GM12878 (cell line): Measurements from ENCODE around the gene ABHD18. TPM values are rescaled to one million over a fixed set of nuclear protein-coding genes. Genes with fewer than 3 reads are reported as not detected.

Experiments
- ATF7 ChIP-seq: fragments of 450-650 bp; IDR thresholded peaks from 2 replicates; pipeline ENCODE4 v1.6.1; 2016; ENCODE audit warnings: low read depth, mild to moderate bottlenecking
- BMI1 ChIP-seq: fragments of 450-650 bp; IDR thresholded peaks from 2 replicates; pipeline ENCODE4 v1.6.1; 2016; ENCODE audit warnings: mild to moderate bottlenecking, moderate library complexity, borderline replicate concordance
- ESRRA ChIP-seq: IDR thresholded peaks from 2 replicates; pipeline ENCODE4 v1.6.1; 2012; ENCODE audit warnings: mild to moderate bottlenecking, low read length, improper control_type of control experiment
- IKZF1 ChIP-seq: fragments of 450-650 bp; conservative IDR thresholded peaks from 2 replicates; pipeline ENCODE4 v1.6.1; 2017; ENCODE audit warnings: antibody characterized with exemption, mild to moderate bottlenecking
- MEF2B ChIP-seq: fragments of 450-650 bp; IDR thresholded peaks from 2 replicates; pipeline ENCODE4 v1.6.1; 2018; ENCODE audit warnings: mild to moderate bottlenecking, moderate library complexity; ENCODE audit not compliant: partially characterized antibody, poor library complexity, severe bottlenecking
- NFYB ChIP-seq: IDR thresholded peaks from 2 replicates; pipeline ENCODE4 v1.6.1; 2011; ENCODE audit warnings: low read depth, mild to moderate bottlenecking, low read length, improper control_type of control experiment, moderate library complexity; ENCODE audit not compliant: insufficient read depth
- PAX5 ChIP-seq: IDR thresholded peaks from 2 replicates; pipeline ENCODE4 v1.6.1; 2011; ENCODE audit warnings: low read depth, low read length, borderline replicate concordance
- POLR2AphosphoS5 ChIP-seq: IDR thresholded peaks from 2 replicates; pipeline ENCODE4 v1.6.1; 2011; ENCODE audit warnings: mild to moderate bottlenecking, low read length, inconsistent platforms
- RAD21 ChIP-seq: IDR thresholded peaks from 2 replicates; pipeline ENCODE4 v1.6.1; 2011; ENCODE audit warnings: mild to moderate bottlenecking, low read depth, low read length, moderate library complexity; ENCODE audit not compliant: insufficient read depth
- RCOR1 ChIP-seq: conservative IDR thresholded peaks from 2 replicates; pipeline ENCODE4 v1.6.1; 2012; ENCODE audit warnings: low read depth, low read length, improper control_type of control experiment
- ZNF384 ChIP-seq: IDR thresholded peaks from 2 replicates; pipeline ENCODE4 v1.6.1; 2012; ENCODE audit warnings: low read depth, mild to moderate bottlenecking, low read length, improper control_type of control experiment, borderline replicate concordance
- ZZZ3 ChIP-seq: IDR thresholded peaks from 2 replicates; pipeline ENCODE4 v1.6.1; 2011; ENCODE audit warnings: low read depth; ENCODE audit not compliant: control insufficient read depth, insufficient read length
- polyA plus RNA-seq, 11 experiments: library from polyadenylated mRNA; depleted of rRNA in 4 of 11; unstranded in 6 of 11; stranded (reverse) in 5 of 11; fragments of >200 nt; fragmentation: Nextera tagmentation in 4 of 11; fragmentation: Illumina TruSeq in 1 of 11; extraction: Ambion mirVana in 4 of 11; extraction: Trizol in 1 of 11; gene quantifications; 1 replicate in 1 of 11; 2 replicates in 10 of 11; pipeline versions ENCODE4 v1.2.1 to v1.2.3, GENCODE V29; 2011 to 2016; ENCODE audit warnings: inconsistent platforms in 2 of 11, missing spikeins in 2 of 11, low read depth in 1 of 11
- total RNA-seq, 4 experiments: library from RNA; depleted of rRNA in 3 of 4; stranded (reverse); fragments of >200 nt in 3 of 4; fragmentation: Illumina TruSeq in 1 of 4; extraction: Trizol in 1 of 4; gene quantifications; 2 replicates each; pipeline versions ENCODE4 v1.2.1 to v1.2.3, GENCODE V29; 2013 to 2021
- TF ChIP-seq, protein P1 (sequence below): fragments of 150-350 bp; IDR thresholded peaks from 2 replicates; pipeline ENCODE4 v1.6.1; 2016; ENCODE audit warnings: low read depth, low read length
- TF ChIP-seq, protein P2 (sequence below): fragments of 450-650 bp; IDR thresholded peaks from 2 replicates; pipeline ENCODE4 v1.6.1; 2018; ENCODE audit warnings: borderline replicate concordance, mild to moderate bottlenecking; ENCODE audit not compliant: partially characterized antibody
- TF ChIP-seq, protein P3 (sequence below): fragments of 450-650 bp; formaldehyde crosslinking; IDR thresholded peaks from 2 replicates; pipeline ENCODE4 v1.5.0; 2022; ENCODE audit warnings: mild to moderate bottlenecking, missing genetic modification characterization
- TF ChIP-seq, protein P4 (sequence below): IDR thresholded peaks from 2 replicates; pipeline ENCODE4 v1.6.1; 2012; ENCODE audit warnings: low read depth, low read length, improper control_type of control experiment
- TF ChIP-seq, protein P5 (sequence below): IDR thresholded peaks from 2 replicates; pipeline ENCODE4 v1.6.1; 2012; ENCODE audit warnings: low read length, inconsistent platforms

ABHD18 gene
- total and polyA plus RNA-seq, 10 of the 15 experiments (the other 5 are each of a cell fraction or from before 2014, with no cell fraction given), result 3.4 to 13.5 (median 9.6) TPM

DNA sequence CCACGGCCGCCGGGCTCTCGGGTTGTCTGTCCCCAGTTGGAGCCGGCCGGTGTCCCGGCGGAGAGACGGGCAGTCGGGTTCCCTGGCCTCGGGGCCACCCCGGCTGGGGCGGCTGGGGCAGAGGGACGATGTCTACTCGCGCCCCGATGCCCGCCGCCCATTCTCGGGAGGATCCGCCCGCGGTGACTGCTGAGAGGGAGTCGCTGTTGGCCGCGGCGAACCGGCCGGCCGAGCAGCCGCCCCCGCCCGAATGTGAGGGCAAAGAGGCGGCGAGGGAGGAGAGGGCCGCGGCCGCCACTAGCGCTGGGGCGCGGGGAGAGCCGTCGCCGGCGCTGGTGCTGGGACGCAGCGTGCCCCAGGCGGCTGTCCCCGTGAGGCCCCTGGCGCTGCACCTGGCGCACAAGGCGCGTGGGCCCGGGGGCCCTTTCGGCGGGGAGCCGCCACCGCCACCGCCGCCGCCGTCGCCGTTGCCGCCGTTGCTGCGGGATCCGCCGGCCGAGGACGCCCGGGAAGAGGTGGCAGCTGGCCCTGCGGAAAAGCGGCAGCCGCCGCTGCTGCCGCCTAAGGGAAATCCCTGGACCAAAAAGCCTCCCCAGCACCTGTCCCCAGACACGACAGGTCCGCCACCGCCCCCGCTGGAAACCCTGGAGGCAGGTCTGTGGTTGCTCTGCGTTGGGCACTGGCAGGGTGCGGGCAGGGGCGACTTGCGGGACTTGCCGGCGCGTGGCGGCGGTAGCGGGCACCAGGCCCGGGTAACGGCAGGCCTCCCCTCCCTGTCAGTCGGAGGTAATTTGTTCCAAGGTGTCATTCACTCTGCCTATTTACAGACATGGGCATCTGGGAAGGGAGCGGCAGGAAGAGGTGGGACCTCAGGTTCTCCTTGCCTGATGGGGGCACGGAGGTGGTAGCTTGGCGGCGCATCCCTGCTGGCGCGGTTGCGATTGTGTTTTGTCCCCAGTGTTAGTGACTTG is 96.6 kb downstream of the ABHD18 start (continued):
- TF ChIP-seq BMI1 (no peak), RCOR1 (no peak), POLR2AphosphoS5 (no peak), ZNF384 (no peak), ESRRA (no peak), NFYB (no peak), ZZZ3 (no peak), IKZF1 (peak; percentile 84), ATF7 (no peak), RAD21 (no peak), MEF2B (no peak), PAX5 (no peak)
- TF ChIP-seq, protein P1, sequence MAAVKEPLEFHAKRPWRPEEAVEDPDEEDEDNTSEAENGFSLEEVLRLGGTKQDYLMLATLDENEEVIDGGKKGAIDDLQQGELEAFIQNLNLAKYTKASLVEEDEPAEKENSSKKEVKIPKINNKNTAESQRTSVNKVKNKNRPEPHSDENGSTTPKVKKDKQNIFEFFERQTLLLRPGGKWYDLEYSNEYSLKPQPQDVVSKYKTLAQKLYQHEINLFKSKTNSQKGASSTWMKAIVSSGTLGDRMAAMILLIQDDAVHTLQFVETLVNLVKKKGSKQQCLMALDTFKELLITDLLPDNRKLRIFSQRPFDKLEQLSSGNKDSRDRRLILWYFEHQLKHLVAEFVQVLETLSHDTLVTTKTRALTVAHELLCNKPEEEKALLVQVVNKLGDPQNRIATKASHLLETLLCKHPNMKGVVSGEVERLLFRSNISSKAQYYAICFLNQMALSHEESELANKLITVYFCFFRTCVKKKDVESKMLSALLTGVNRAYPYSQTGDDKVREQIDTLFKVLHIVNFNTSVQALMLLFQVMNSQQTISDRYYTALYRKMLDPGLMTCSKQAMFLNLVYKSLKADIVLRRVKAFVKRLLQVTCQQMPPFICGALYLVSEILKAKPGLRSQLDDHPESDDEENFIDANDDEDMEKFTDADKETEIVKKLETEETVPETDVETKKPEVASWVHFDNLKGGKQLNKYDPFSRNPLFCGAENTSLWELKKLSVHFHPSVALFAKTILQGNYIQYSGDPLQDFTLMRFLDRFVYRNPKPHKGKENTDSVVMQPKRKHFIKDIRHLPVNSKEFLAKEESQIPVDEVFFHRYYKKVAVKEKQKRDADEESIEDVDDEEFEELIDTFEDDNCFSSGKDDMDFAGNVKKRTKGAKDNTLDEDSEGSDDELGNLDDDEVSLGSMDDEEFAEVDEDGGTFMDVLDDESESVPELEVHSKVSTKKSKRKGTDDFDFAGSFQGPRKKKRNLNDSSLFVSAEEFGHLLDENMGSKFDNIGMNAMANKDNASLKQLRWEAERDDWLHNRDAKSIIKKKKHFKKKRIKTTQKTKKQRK, result no peak
- TF ChIP-seq, protein P2, sequence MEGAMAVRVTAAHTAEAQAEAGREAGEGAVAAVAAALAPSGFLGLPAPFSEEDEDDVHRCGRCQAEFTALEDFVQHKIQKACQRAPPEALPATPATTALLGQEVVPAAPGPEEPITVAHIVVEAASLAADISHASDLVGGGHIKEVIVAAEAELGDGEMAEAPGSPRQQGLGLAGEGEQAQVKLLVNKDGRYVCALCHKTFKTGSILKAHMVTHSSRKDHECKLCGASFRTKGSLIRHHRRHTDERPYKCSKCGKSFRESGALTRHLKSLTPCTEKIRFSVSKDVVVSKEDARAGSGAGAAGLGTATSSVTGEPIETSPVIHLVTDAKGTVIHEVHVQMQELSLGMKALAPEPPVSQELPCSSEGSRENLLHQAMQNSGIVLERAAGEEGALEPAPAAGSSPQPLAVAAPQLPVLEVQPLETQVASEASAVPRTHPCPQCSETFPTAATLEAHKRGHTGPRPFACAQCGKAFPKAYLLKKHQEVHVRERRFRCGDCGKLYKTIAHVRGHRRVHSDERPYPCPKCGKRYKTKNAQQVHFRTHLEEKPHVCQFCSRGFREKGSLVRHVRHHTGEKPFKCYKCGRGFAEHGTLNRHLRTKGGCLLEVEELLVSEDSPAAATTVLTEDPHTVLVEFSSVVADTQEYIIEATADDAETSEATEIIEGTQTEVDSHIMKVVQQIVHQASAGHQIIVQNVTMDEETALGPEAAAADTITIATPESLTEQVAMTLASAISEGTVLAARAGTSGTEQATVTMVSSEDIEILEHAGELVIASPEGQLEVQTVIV, result no peak
- TF ChIP-seq, protein P3, sequence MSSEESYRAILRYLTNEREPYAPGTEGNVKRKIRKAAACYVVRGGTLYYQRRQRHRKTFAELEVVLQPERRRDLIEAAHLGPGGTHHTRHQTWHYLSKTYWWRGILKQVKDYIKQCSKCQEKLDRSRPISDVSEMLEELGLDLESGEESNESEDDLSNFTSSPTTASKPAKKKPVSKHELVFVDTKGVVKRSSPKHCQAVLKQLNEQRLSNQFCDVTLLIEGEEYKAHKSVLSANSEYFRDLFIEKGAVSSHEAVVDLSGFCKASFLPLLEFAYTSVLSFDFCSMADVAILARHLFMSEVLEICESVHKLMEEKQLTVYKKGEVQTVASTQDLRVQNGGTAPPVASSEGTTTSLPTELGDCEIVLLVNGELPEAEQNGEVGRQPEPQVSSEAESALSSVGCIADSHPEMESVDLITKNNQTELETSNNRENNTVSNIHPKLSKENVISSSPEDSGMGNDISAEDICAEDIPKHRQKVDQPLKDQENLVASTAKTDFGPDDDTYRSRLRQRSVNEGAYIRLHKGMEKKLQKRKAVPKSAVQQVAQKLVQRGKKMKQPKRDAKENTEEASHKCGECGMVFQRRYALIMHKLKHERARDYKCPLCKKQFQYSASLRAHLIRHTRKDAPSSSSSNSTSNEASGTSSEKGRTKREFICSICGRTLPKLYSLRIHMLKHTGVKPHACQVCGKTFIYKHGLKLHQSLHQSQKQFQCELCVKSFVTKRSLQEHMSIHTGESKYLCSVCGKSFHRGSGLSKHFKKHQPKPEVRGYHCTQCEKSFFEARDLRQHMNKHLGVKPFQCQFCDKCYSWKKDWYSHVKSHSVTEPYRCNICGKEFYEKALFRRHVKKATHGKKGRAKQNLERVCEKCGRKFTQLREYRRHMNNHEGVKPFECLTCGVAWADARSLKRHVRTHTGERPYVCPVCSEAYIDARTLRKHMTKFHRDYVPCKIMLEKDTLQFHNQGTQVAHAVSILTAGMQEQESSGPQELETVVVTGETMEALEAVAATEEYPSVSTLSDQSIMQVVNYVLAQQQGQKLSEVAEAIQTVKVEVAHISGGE (CRISPR knock-in tag), result no peak
- TF ChIP-seq, protein P4, sequence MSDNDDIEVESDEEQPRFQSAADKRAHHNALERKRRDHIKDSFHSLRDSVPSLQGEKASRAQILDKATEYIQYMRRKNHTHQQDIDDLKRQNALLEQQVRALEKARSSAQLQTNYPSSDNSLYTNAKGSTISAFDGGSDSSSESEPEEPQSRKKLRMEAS, result no peak; the same call in 1 of the 2 replicates
- TF ChIP-seq, protein P5, sequence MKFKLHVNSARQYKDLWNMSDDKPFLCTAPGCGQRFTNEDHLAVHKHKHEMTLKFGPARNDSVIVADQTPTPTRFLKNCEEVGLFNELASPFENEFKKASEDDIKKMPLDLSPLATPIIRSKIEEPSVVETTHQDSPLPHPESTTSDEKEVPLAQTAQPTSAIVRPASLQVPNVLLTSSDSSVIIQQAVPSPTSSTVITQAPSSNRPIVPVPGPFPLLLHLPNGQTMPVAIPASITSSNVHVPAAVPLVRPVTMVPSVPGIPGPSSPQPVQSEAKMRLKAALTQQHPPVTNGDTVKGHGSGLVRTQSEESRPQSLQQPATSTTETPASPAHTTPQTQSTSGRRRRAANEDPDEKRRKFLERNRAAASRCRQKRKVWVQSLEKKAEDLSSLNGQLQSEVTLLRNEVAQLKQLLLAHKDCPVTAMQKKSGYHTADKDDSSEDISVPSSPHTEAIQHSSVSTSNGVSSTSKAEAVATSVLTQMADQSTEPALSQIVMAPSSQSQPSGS, result no peak
